ENCODE data around the gene TANC1.

Gene TANC1

GRCh38 chr2:159077869-159078268 lies 109.4 kb downstream of the TANC1 start:
- no peak for TF ChIP-seq CTCF (IDR thresholded peaks at IDR 0.05)

- no peak for TF ChIP-seq CTCF (IDR thresholded peaks at IDR 0.05)
Measured at GRCh38 chr2:159078443-159078842, 110.0 kb downstream of the TANC1 start.

- TF ChIP-seq CTCF (IDR thresholded peaks at IDR 0.05): no peak
Measured at GRCh38 chr2:159080641-159081040, 112.2 kb downstream of the TANC1 start.

DNA sequence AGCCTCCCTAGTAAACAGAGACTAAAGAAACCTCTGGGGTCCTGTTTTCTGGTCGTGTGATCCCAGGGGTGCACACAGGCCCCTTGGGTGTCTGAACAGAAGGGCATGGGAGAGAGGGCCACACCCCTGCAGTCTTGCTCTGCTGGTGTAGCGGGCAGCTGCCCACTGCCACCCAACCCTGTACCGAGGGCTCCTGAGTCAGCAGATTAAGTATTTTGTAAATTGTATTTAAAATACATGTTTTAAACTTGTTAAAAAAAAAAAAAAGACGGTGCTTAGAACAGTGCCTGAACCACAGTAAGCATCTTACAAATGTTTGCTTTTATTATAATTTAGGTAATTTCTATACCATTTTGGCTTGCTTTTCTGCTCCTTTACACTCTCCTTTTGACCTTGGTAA lies 113.7 kb downstream of the TANC1 start:
- no peak for TF ChIP-seq CTCF (IDR thresholded peaks at IDR 0.05)

DNA sequence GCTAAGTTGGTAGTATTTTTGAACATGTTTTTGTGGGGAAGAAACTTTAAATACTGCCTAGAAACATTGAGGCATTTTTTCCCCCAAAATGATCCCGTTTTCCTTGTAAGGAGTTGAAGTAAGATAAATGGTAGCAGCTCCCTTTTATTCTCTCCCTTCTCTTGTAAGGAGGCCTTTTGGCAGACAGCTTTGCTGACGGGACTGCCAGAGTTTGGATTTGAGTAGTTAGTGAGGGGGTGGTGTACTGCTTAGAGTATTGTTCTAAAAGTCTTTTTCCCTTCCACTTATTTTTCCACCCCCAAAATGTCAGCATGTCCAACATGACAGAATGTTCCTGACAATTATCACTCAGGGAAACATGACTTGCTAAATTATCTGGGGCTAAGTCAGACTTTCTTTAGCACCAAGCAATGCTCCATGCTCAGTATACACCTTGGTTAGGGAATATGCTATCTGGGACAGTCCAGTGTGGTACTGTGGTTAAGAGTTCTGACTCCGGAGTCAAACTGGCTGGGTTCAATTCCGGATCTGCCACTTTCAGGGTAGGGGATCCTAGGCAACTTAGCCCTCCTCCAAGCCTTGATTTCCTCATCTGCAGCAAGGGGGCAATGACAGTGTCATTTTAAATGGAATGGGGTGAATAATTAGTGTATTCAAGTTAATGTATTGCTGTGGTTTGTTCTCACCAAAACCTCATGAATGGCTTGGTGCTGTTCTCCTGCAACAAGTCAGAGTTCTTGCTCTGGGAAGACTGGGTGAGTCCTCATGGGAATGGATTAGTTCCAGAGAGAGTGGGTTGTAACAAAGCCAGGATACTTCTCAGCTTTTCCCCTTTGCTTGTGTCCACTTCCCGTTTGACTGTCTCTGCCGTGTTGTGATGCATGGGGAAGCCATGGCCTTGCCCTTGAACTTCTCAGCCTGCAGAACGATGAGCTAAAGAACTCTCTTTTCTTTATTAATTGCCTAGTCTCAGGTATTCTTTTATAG lies 116.2 kb downstream of the TANC1 start:
- TF ChIP-seq CTCF (IDR thresholded peaks at IDR 0.05): no peak

DNA sequence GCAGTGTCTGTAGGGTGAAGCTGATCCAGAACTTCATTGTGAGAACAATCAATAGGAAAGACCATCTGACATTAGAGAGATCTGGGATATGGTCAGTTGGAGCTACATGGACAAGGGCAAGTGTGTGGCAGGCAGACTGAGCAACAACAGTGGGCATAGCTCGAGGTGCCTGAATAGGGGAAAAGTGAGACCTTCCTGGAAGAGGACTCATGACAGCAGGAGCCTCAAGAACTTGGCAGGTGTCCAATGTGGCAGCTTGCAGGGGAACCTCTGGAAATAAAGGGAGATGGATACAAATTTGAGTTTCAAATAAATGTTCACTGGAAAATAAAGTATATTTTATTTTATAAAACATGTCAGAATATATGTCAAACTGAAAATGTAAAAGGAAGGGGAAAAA lies 117.9 kb downstream of the TANC1 start:
- no peak for TF ChIP-seq CTCF (IDR thresholded peaks at IDR 0.05)

GRCh38 chr2:159086826-159087225 lies 118.4 kb downstream of the TANC1 start:
- no peak for TF ChIP-seq CTCF (IDR thresholded peaks at IDR 0.05)
